Pancreas (tissue), 10 donors: ENCODE measurements around the gene RAPGEF4. TPM values are rescaled to one million over a fixed set of nuclear protein-coding genes. Genes with fewer than 3 reads are reported as not detected.
A peak's percentile ranks its signal among the peaks of the same experiment; 100 is the strongest.

Source experiments
- ATAC-seq, 4 donors: fragments of 200-7000 bp; cut with Tn5 transposase; one replicate each; pipeline versions ENCODE4 v1.8.0 to v1.9.1; 2020; ENCODE audit warnings: mild to moderate bottlenecking in 4 of 4, moderate library complexity in 4 of 4
- DNase-seq, 6 donors: peaks; one replicate each; pipeline ENCODE4 v3.0.0-alpha.2; 2020
- FAIRE-seq: peaks from 2 replicates; lab custom pipeline; 2012; peaks lifted over from hg19 to GRCh38; lab: Jason Lieb, UNC
- H3K27ac ChIP-seq, 4 donors: fragments of 200-600 bp; sonication (generic); 1 replicate in 3 of 4; 2 replicates in 1 of 4; pipeline versions ENCODE4 v1.5.0 to v1.8.0; 2020
- H3K27me3 ChIP-seq, 4 donors: fragments of 200-600 bp; one replicate each; pipeline ENCODE4 v1.8.0; 2021
- H3K36me3 ChIP-seq, 3 donors: fragments of 200-600 bp; sonication (generic) in 1 of 3; one replicate each; pipeline versions ENCODE4 v1.5.0 to v1.8.0; 2020 to 2021
- H3K4me1 ChIP-seq, 3 donors: fragments of 200-600 bp; one replicate each; pipeline ENCODE4 v1.8.0; 2021
- H3K4me3 ChIP-seq, 4 donors: fragments of 200-600 bp; sonication (generic) in 2 of 4; one replicate each; pipeline versions ENCODE4 v1.5.0 to v1.8.0; 2020 to 2021
- H3K9me3 ChIP-seq, 4 donors: fragments of 200-600 bp; one replicate each; pipeline ENCODE4 v1.8.0; 2021
- WGBS, 2 donors: extraction: QIAGEN DNeasy Blood & Tissue Kit; methylation state at CpG; one replicate each; pipeline ENCODE4 v1.1.7; 2013; 5-methylcytosine and 5-hydroxymethylcytosine counted together
- intact Hi-C, 3 donors: fragments of 100-400 bp; cut with DNase I; formaldehyde crosslinking; loops; one replicate each; pipeline versions ENCODE4 v1.11.1 to v1.14.2; 2022
- polyA plus RNA-seq, 2 donors: library from polyadenylated mRNA; stranded (reverse); fragments of 200-250 nt; gene quantifications; one replicate each; pipeline ENCODE4 v1.2.3, GENCODE V29; 2013
- total RNA-seq, 6 donors: library from RNA; stranded (reverse); fragmentation: NEBNext Ultra II Directional in 4 of 6; extraction: Animal tissue kit (Norgen Biotek cat#: 25700) in 4 of 6; gene quantifications; one replicate each; pipeline versions ENCODE4 v1.2.1 to v1.2.4, GENCODE V29; 2021 to 2023
- TF ChIP-seq, protein P1 (sequence below), 4 donors: fragments of 200-600 bp; sonication (generic) in 3 of 4; IDR thresholded peaks; one replicate each; pipeline versions ENCODE4 v1.5.0 to v1.8.0; 2021; ENCODE audit warnings: antibody characterized with exemption in 4 of 4
- donor health status: healthy with polysubstance abuse.
- donor health status: DM: no; HTN: no; CAD: no; lungs with moderate emphysema.
- donor health status: DM: no; HTN: no; CAD: no.
- donor health status: control.
- donor health status: control.
- donor health status: Bipolar disorder and iron deficiency.
- donor health status: DM: yes; HTN: yes; CAD: no.
- donor health status: DM: no; HTN: no; CAD: no.
- donor health status: DM: no; HTN: no; CAD: no.
- donor health status: DM: yes; HTN: yes; CAD: no.

The RAPGEF4 gene
- total and polyA plus RNA-seq, 8 donors: 2.1 to 9.0 (median 5.1) TPM

DNA sequence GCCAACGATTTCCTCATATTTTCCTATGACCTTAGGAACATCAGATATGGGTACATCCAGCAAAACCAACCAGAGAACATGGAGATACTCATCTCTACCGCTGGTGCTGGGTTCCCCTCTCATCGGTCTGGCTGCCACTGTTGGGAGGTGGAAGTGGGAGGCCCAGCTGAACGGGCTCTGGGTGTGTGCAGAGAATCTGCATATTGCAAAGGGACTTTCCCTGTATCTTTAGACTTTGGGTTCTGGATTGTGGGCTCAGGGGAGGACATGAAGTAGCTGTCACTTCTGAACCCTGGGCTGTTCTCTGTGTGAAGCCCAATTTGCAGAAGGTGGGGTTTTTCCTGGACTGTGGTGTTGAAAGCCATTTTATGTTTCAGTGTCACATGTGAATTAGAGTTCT is 30.0 kb downstream of the RAPGEF4 start:
- TF ChIP-seq, protein P1, sequence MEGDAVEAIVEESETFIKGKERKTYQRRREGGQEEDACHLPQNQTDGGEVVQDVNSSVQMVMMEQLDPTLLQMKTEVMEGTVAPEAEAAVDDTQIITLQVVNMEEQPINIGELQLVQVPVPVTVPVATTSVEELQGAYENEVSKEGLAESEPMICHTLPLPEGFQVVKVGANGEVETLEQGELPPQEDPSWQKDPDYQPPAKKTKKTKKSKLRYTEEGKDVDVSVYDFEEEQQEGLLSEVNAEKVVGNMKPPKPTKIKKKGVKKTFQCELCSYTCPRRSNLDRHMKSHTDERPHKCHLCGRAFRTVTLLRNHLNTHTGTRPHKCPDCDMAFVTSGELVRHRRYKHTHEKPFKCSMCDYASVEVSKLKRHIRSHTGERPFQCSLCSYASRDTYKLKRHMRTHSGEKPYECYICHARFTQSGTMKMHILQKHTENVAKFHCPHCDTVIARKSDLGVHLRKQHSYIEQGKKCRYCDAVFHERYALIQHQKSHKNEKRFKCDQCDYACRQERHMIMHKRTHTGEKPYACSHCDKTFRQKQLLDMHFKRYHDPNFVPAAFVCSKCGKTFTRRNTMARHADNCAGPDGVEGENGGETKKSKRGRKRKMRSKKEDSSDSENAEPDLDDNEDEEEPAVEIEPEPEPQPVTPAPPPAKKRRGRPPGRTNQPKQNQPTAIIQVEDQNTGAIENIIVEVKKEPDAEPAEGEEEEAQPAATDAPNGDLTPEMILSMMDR (IDR thresholded peaks at IDR 0.05): no peak
- WGBS, 2 donors: 85 to 86% methylated on average over 4 of the region's 4 CpGs
- ATAC-seq (no peak), DNase-seq (no peak), FAIRE-seq (no peak)
- Histone ChIP-seq H3K4me1 (no peaks in the 10 kb centered on the region), H3K27me3 (no peaks in the 10 kb centered on the region), H3K27ac (no peak overlapping the region), H3K36me3 (no peaks in the 10 kb centered on the region), H3K9me3 (no peaks in the 10 kb centered on the region), H3K4me3 (no peak overlapping the region)
- intact Hi-C loops: no loop called here

DNA sequence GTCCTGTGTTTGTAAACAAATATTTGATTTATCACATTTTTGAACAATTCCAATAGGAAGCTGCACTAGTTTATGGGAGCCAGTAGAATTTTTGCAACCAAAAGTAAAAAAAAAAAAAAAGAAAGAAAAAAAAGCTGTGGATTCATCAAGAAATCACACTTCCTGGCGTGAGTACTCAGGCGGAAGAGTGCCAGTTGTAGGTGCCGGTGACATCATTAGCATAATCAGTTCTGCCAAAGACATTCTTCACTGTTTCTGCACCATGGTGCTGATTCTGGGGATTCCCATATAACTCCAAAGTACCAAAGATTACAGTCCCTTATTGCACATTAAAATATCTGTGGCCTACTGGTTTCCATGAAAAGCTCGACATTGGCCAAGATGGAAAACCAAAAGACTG is 32.8 kb downstream of the RAPGEF4 start:
- no peaks in the 10 kb centered on the region for H3K27me3 ChIP-seq
- H3K36me3 ChIP-seq: no peaks in the 10 kb centered on the region
- H3K4me3 ChIP-seq: no peak overlapping the region
- 94 to 96% methylated on average over 4 of the region's 4 CpGs for WGBS, 2 donors
- H3K4me1 ChIP-seq: no peaks in the 10 kb centered on the region
- TF ChIP-seq, protein P1 (IDR thresholded peaks at IDR 0.05): no peak
- FAIRE-seq (no peak), DNase-seq (no peak), ATAC-seq (no peak)
- H3K27ac ChIP-seq: no peak overlapping the region
- intact Hi-C loops: no loop called here
- no peaks in the 10 kb centered on the region for H3K9me3 ChIP-seq

DNA sequence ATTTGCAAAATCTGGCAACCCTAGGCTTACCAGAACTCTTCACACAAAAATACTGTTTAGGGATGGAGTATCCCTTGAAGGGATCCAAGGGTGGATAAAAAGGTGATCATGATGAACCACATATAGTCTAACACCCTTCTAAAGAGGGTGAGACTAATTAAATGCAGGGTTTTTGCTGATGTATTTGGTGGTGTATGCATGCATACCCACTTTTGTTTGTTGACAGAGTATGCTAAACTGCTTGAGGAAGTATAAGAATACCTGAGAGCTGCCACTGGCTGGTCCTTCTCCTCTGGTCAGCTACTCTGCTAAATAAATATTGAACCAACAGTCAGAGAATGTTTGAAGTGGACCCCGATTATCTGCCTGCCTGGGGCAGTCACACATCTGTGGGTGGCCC is 34.2 kb downstream of the RAPGEF4 start:
- no peak overlapping the region for H3K4me3 ChIP-seq
- intact Hi-C loops: no loop called here
- no peaks in the 10 kb centered on the region for H3K9me3 ChIP-seq
- no peaks in the 10 kb centered on the region for H3K36me3 ChIP-seq
- no peak overlapping the region for H3K27ac ChIP-seq
- no peaks in the 10 kb centered on the region for H3K27me3 ChIP-seq
- TF ChIP-seq, protein P1 (IDR thresholded peaks at IDR 0.05): no peak
- WGBS, 2 donors: 23 to 36% methylated on average over 1 of the region's 1 CpG
- no peak for DNase-seq
- FAIRE-seq: no peak
- H3K4me1 ChIP-seq: no peaks in the 10 kb centered on the region
- no peak for ATAC-seq

DNA sequence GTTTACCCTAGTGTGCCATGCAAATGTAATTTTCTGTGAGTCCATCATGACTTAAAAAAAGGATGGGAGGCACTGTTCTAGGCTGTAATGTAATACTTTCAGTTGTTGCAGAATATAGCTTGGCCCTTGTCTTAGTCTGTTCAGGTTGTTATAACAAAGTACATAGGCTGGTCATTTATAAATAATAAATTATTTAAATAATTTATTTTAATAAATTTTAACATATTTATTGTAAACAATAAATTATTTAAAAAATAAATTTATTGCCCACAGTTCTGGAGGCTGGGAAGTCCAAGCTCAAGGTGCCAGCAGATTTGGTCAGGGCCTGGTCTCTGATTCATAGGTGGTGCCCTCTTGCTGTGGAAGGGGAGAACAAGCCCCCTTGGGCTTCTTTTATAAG is 35.2 kb downstream of the RAPGEF4 start:
- H3K36me3 ChIP-seq: no peaks in the 10 kb centered on the region
- TF ChIP-seq, protein P1 (IDR thresholded peaks at IDR 0.05): no peak
- no peak for FAIRE-seq
- no peak overlapping the region for H3K27ac ChIP-seq
- intact Hi-C loops: no loop called here
- H3K9me3 ChIP-seq: no peaks in the 10 kb centered on the region
- no peak for DNase-seq
- H3K27me3 ChIP-seq: no peaks in the 10 kb centered on the region
- no peak overlapping the region for H3K4me3 ChIP-seq
- ATAC-seq: no peak
- H3K4me1 ChIP-seq: no peaks in the 10 kb centered on the region

DNA sequence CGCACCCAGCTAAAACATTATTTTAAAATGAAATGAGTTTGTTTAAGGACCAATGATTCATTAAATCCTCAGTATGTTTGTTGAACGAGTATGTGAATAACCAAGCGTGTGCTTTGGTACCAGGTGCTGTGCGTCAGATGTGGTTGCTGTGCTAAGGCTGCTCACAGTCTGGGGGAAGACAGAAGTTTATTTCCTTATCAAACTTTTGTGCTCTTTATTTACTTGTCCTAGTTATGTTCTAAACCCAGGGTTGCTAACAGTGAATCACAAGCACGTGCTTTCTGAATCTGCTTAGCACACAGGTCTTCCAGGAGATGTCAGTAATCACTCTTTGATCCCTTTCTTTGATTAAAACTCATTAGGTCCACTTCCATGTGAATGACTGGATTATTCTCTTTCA is 37.0 kb downstream of the RAPGEF4 start:
- H3K4me3 ChIP-seq: no peak overlapping the region
- no peaks in the 10 kb centered on the region for H3K27me3 ChIP-seq
- TF ChIP-seq, protein P1 (IDR thresholded peaks at IDR 0.05): no peak
- DNase-seq (no peak), ATAC-seq (peak in 1 of 4 donors; percentile 47), FAIRE-seq (no peak)
- no peaks in the 10 kb centered on the region for H3K9me3 ChIP-seq
- WGBS, 2 donors: 79 to 82% methylated on average over 5 of the region's 5 CpGs
- intact Hi-C loops: no loop called here
- no peaks in the 10 kb centered on the region for H3K4me1 ChIP-seq
- H3K27ac ChIP-seq: no peak overlapping the region
- no peaks in the 10 kb centered on the region for H3K36me3 ChIP-seq
